H1 (cell line): ENCODE measurements around the gene OVCA2. TPM values are rescaled to one million over a fixed set of nuclear protein-coding genes. Genes with fewer than 3 reads are reported as not detected.

ENCODE experiments used
- CTCF ChIA-PET: fragments of 300-600 bp; sonication (Branson Sonifier 250); formaldehyde crosslinking; loops from one replicate; lab custom pipeline; 2021; ENCODE audit not compliant: partially characterized antibody; lab: Charles Lee
- POLR2A ChIA-PET: fragments of 300-600 bp; sonication (Branson Sonifier 250); formaldehyde crosslinking; loops from one replicate; lab custom pipeline; 2021; ENCODE audit warnings: inconsistent platforms; ENCODE audit not compliant: partially characterized antibody; lab: Charles Lee
- DNase-seq, 2 experiments: peaks; one replicate each; pipeline versions ENCODE4 v3.0.0 to v3.0.0-alpha.2; 2010 to 2022; ENCODE audit warnings: low spot score in 2 of 2, low read depth in 1 of 2, mixed read lengths in 1 of 2
- FAIRE-seq: peaks from 2 replicates; lab custom pipeline; 2011; peaks lifted over from hg19 to GRCh38; lab: Jason Lieb, UNC
- H2AFZ ChIP-seq: 2 replicates; pipeline ENCODE4 v1.8.1; 2012; ENCODE audit warnings: low read length, inconsistent platforms
- H2AK5ac ChIP-seq: 2 replicates; pipeline ENCODE4 v1.6.1; 2013; ENCODE audit warnings: low read depth, low read length
- H2BK120ac ChIP-seq: replicated peaks from 2 replicates; pipeline ENCODE3; 2013; ENCODE audit warnings: low read depth, low read length, inconsistent platforms
- H2BK12ac ChIP-seq: 2 replicates; pipeline ENCODE4 v1.6.1; 2013; ENCODE audit warnings: low read depth, low read length
- H2BK15ac ChIP-seq: 2 replicates; pipeline ENCODE4 v1.6.1; 2013; ENCODE audit warnings: low read length
- H2BK20ac ChIP-seq: 2 replicates; pipeline ENCODE4 v1.6.1; 2013; ENCODE audit warnings: low read length
- H2BK5ac ChIP-seq: 2 replicates; pipeline ENCODE4 v1.6.1; 2013; ENCODE audit warnings: low read depth, low read length
- H3K14ac ChIP-seq: 2 replicates; pipeline ENCODE4 v1.6.1; 2013; ENCODE audit warnings: inconsistent platforms; ENCODE audit not compliant: insufficient read length
- H3K18ac ChIP-seq: 2 replicates; pipeline ENCODE4 v1.6.1; 2013; ENCODE audit warnings: low read length; ENCODE audit errors: extremely low read depth
- H3K23ac ChIP-seq: 2 replicates; pipeline ENCODE4 v1.6.1; 2013; ENCODE audit warnings: inconsistent platforms; ENCODE audit not compliant: insufficient read length
- H3K23me2 ChIP-seq: 2 replicates; pipeline ENCODE4 v1.6.1; 2013; ENCODE audit warnings: low read depth, low read length
- H3K27ac ChIP-seq: 2 replicates; pipeline ENCODE4 v1.6.1; 2011; ENCODE audit warnings: low read depth, low read length, inconsistent platforms
- H3K27me3 ChIP-seq, 4 experiments: replicated peaks in 1 of 4; 1 replicate in 1 of 4; 2 replicates in 3 of 4; pipeline versions ENCODE4 v1.6.1 to v1.8.1; 2011 to 2013; ENCODE audit warnings: low read length in 3 of 4, mild to moderate bottlenecking in 3 of 4, inconsistent platforms in 2 of 4, mixed read lengths in 2 of 4, moderate library complexity in 1 of 4; ENCODE audit not compliant: control insufficient read depth in 3 of 4, insufficient read depth in 3 of 4; ENCODE audit errors: extremely low read depth in 1 of 4
- H3K36me3 ChIP-seq, 4 experiments: 2 replicates each; pipeline versions ENCODE4 v1.6.1 to v1.8.1; 2011 to 2013; ENCODE audit warnings: mild to moderate bottlenecking in 4 of 4, low read length in 3 of 4, moderate library complexity in 2 of 4, control low read depth in 1 of 4, inconsistent platforms in 1 of 4; ENCODE audit not compliant: insufficient read depth in 4 of 4, control insufficient read depth in 2 of 4
- H3K4ac ChIP-seq: replicated peaks from 2 replicates; pipeline ENCODE3; 2013; ENCODE audit warnings: low read length, low read depth, mixed read lengths, inconsistent platforms; ENCODE audit not compliant: insufficient read length
- H3K4me1 ChIP-seq, 4 experiments: replicated peaks in 1 of 4; 1 replicate in 1 of 4; 2 replicates in 3 of 4; pipeline versions ENCODE4 v1.6.1 to v1.8.1; 2011 to 2013; ENCODE audit warnings: low read length in 3 of 4, inconsistent platforms in 2 of 4, mixed read lengths in 1 of 4; ENCODE audit not compliant: insufficient read depth in 4 of 4, control insufficient read depth in 3 of 4
- H3K4me2 ChIP-seq, 2 experiments: 2 replicates each; pipeline versions ENCODE4 v1.6.1 to v1.8.1; 2011 to 2013; ENCODE audit warnings: low read depth in 2 of 2, low read length in 2 of 2, control low read depth in 1 of 2, inconsistent platforms in 1 of 2, mild to moderate bottlenecking in 1 of 2; ENCODE audit not compliant: insufficient read depth in 1 of 2
- H3K4me3 ChIP-seq, 4 experiments: fragments of 200-600, 300-600 bp in 1 of 4; sonication (generic), shearing (Covaris generic), sonication (Bioruptor Twin) in 1 of 4; 2 replicates each; pipeline versions ENCODE4 v1.5.1 to v1.8.1; 2011 to 2016; ENCODE audit warnings: low read length in 4 of 4, low read depth in 3 of 4, control low read depth in 2 of 4, inconsistent platforms in 2 of 4, mild to moderate bottlenecking in 2 of 4, mixed read lengths in 1 of 4, moderate library complexity in 1 of 4; ENCODE audit not compliant: insufficient read depth in 2 of 4; ENCODE audit errors: extremely low read depth in 1 of 4
- H3K56ac ChIP-seq: replicated peaks from 2 replicates; pipeline ENCODE3; 2013; ENCODE audit warnings: low read depth, mild to moderate bottlenecking, mixed read lengths, low read length, inconsistent platforms; ENCODE audit not compliant: insufficient read length
- H3K79me1 ChIP-seq: 2 replicates; pipeline ENCODE4 v1.6.1; 2013; ENCODE audit warnings: low read depth, low read length, control low read depth
- H3K79me2 ChIP-seq, 2 experiments: 2 replicates each; pipeline versions ENCODE4 v1.6.1 to v1.8.1; 2012 to 2013; ENCODE audit warnings: low read length in 2 of 2, mild to moderate bottlenecking in 2 of 2, inconsistent platforms in 1 of 2; ENCODE audit not compliant: insufficient read depth in 2 of 2, control insufficient read depth in 1 of 2
- H3K9ac ChIP-seq, 4 experiments: replicated peaks in 1 of 4; 1 replicate in 1 of 4; 2 replicates in 3 of 4; pipeline versions ENCODE4 v1.6.1 to v1.8.1; 2011 to 2013; ENCODE audit warnings: low read depth in 3 of 4, low read length in 3 of 4, control low read depth in 2 of 4, mild to moderate bottlenecking in 2 of 4, moderate library complexity in 2 of 4, inconsistent platforms in 1 of 4; ENCODE audit errors: extremely low read depth in 1 of 4
- H3K9me3 ChIP-seq, 2 experiments: 2 replicates each; pipeline versions ENCODE4 v1.6.1 to v1.8.1; 2012 to 2013; ENCODE audit warnings: mild to moderate bottlenecking in 2 of 2, moderate library complexity in 2 of 2, control low read depth in 1 of 2, inconsistent platforms in 1 of 2, low read depth in 1 of 2, low read length in 1 of 2, mixed read lengths in 1 of 2; ENCODE audit not compliant: insufficient read depth in 2 of 2
- H4K20me1 ChIP-seq, 2 experiments: replicated peaks in 1 of 2; 2 replicates each; pipeline versions ENCODE3 to v1.8.1; 2011 to 2013; ENCODE audit warnings: inconsistent platforms in 2 of 2, low read length in 2 of 2, mild to moderate bottlenecking in 1 of 2; ENCODE audit not compliant: insufficient read depth in 2 of 2, control insufficient read depth in 1 of 2
- H4K5ac ChIP-seq: 2 replicates; pipeline ENCODE4 v1.6.1; 2013; ENCODE audit warnings: low read length, low read depth, mixed read lengths, inconsistent platforms; ENCODE audit not compliant: insufficient read length
- H4K8ac ChIP-seq: 2 replicates; pipeline ENCODE4 v1.8.0; 2013; ENCODE audit warnings: mild to moderate bottlenecking, moderate library complexity, low read length, inconsistent platforms; ENCODE audit not compliant: insufficient read depth; ENCODE audit errors: extremely low read depth
- H4K91ac ChIP-seq: replicated peaks from 2 replicates; pipeline ENCODE3; 2013; ENCODE audit warnings: low read length, mixed read lengths, inconsistent platforms; ENCODE audit not compliant: insufficient read length
- BCL11A ChIP-seq, 2 experiments: IDR thresholded peaks; one replicate each; pipeline ENCODE4 v1.6.1; 2011; ENCODE audit warnings: low read depth in 2 of 2, low read length in 2 of 2, mild to moderate bottlenecking in 2 of 2
- CEBPB ChIP-seq: IDR thresholded peaks from 2 replicates; pipeline ENCODE4 v1.6.1; 2012; ENCODE audit warnings: low read depth, low read length
- WGBS, 2 experiments: shearing (Covaris generic) in 1 of 2; methylation state at CpG; one replicate each; pipeline versions ENCODE4 v1.1.6 to v1.1.7; 2013 to 2015; ENCODE audit warnings: low lambda C conversion rate in 2 of 2, mixed read lengths in 2 of 2, inconsistent platforms in 1 of 2, low coverage in 1 of 2, missing lambda C conversion rate in 1 of 2; ENCODE audit not compliant: insufficient replicate concordance in 2 of 2, insufficient coverage in 1 of 2, insufficient read length in 1 of 2; ENCODE audit errors: extremely low coverage in 1 of 2, missing lambda C conversion rate in 1 of 2; 5-methylcytosine and 5-hydroxymethylcytosine counted together
- polyA plus RNA-seq, 7 experiments: library from polyadenylated mRNA; depleted of rRNA in 3 of 7; stranded (reverse) in 5 of 7; unstranded in 2 of 7; fragments of >200 nt in 5 of 7; fragments of 200-250 nt in 2 of 7; gene quantifications; 1 replicate in 5 of 7; 2 replicates in 1 of 7; 4 replicates in 1 of 7; pipeline versions ENCODE4 v1.2.1 to v1.2.3, GENCODE V29; 2011 to 2013; ENCODE audit warnings: missing spikeins in 2 of 7, mixed read lengths in 2 of 7
- total RNA-seq: library from RNA; stranded (reverse); fragmentation: NEBNext Ultra II Directional; extraction: Animal tissue kit (Norgen Biotek cat#: 25700); gene quantifications from 2 replicates; pipeline ENCODE4 v1.2.1, GENCODE V29; 2021

Gene OVCA2
- total and polyA plus RNA-seq, 2 of the 8 experiments (the other 6 are each of a cell fraction or from before 2014, with no cell fraction given), result 15.3 to 37.0 TPM

- Histone ChIP-seq H3K14ac (no peak overlapping the region), H4K91ac (no peak overlapping the region), H3K4me2 (no peak overlapping the region), H3K18ac (no peak overlapping the region), H2AFZ (no peak overlapping the region), H2BK5ac (no peak overlapping the region), H4K8ac (no peak overlapping the region), H3K23me2 (no peaks in the 10 kb centered on the region), H3K9me3 (no peaks in the 10 kb centered on the region), H4K5ac (no peak overlapping the region), H3K4me3 (no peak overlapping the region), H3K27me3 (no peaks in the 10 kb centered on the region), H3K27ac (no peak overlapping the region), H3K79me2 (no peaks in the 10 kb centered on the region), H3K4ac (no peak overlapping the region), H4K20me1 (peaks cover 0 to 3% of the 10 kb centered on the region in 2 experiments), H3K36me3 (peaks cover 0 to 5% (median 1%) of the 10 kb centered on the region in 4 experiments; a peak in 3 of 8 replicates), H3K4me1 (0 out of 7 replicates have a peak, but pooled peaks cover 0 to 3% (median 0%) of the 10 kb centered on the region in 4 experiments), H3K79me1 (no peaks in the 10 kb centered on the region), H3K23ac (no peak overlapping the region), H2BK12ac (no peak overlapping the region), H2AK5ac (no peak overlapping the region), H2BK20ac (no peak overlapping the region), H3K9ac (no peak overlapping the region), H2BK120ac (no peak overlapping the region), H2BK15ac (no peak overlapping the region), H3K56ac (no peak overlapping the region)
- TF ChIP-seq CEBPB (no peak), BCL11A (IDR thresholded peaks at IDR 0.05; ENCODE audit: low read depth in 2 of 2, low read length in 2 of 2) (no peak)
- ChIA-PET POLR2A (no interaction called here), CTCF (interaction anchor here (0.5 to 3.9 kb wide), 16 partner anchors 9 to 199 kb away, joined by 3 to 21 read pairs (median 4); partner anchors contain the start of gene HIC1)
- WGBS, 2 experiments, result 81% methylated on average over 7 of the region's 7 CpGs; no CpG with 5 or more reads in 1 of the 2 experiments
- FAIRE-seq (no peak), DNase-seq (no peak)
Observed at GRCh38 chr17:2083613-2084035, 41.8 kb downstream of the OVCA2 start.
